GM21717 (cell line): Measurements from ENCODE around the gene PRDM16.

Experiments
- ATAC-seq: cut with Tn5 transposase; IDR thresholded peaks from one replicate; pipeline ENCODE4 v1.9.1; 2021; ENCODE audit warnings: mild to moderate bottlenecking, moderate library complexity; ENCODE audit not compliant: unreplicated experiment

The PRDM16 gene

DNA sequence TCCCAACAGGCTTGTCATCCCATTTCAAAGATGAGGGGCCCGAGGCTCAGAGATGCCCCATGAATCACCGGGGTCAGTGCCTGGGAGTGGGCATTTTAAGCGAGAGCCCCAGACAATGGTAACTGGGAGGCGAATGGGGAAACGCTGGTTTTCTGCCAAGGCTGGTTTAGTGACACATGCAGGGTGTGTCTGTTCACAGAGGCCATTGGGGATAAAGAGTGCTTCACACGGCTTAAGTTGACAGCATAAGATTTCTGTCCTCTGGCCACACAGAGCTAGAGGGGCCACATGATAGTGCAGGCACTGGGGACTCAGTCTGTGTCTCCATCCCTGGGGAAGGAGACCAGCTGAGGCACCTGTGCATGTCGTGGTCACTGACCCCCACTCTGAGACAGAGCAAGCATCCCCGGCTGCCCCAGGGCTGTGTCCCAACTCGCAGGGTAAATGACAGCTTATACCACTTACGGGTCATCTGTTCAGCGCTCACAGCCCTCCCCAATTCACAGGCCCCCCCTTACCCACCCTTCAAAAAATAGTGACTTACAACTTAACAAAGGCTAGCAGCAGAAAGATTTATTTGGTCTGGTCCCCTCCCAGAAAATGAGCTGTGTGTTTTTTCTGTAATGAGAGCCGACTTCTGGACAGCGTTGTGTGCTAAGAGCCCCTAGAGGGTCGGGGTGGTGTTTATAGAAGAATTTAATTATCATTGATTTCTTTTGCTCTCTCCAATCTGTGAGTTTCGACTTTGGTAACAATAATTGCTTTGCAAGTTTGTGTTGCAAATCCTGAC lies 350.6 kb downstream of the PRDM16 start:
- ATAC-seq = no peak

DNA sequence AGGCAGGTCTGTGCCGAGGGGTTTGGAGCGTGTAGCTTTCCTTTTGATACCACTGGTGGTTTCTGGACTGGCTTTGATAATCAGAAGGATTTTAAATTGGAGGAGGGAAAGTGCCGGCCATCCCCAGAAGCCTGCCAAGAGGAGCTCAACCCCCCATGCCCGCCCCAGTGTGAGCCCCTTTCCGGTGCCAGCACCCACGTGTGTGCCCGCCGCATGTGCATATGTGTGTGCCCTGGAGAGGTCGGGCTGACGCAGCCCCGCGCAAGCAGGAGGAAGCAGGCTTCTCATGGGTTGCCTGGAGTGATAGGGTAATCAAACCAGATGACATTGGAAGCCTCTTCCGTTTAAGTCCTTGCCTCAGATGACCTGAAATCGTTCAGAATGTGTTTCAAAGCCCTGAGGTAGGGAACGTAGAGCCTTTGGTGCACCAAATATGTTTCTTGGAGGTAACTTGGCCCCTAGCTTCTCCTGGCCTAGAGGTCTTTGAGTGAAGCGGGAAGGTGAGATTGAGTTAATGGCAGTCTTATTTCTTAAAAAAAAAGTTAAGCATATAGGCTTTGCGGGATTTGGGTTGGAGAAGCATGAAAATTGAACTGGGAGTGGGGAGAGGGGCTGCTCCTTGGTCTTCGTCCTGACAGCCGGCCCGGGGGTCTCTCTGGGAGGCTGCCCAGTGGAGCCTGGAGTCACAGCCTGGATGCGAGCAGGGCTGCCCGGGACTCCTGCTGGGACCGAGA lies 351.4 kb downstream of the PRDM16 start:
- ATAC-seq = no peak

DNA sequence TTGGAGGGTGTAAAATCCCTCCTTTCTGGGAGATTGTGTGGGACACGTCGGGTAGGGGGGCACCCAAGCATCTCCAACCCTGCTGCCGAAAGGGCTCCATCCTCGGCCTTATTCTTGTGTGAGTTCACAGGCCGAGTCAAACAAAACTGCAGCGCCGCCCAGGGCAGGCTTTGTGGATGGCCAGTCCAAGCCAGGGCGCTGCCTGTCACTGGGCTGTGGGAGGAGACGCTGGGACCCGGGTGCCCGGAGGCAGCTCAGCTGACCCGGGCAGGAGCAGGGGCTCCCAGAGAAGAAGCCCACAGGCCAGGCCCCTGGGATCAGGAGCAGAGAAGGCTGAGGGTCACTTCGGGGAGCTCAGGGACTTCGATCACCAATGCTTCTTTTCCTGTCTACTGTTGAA lies 353.6 kb downstream of the PRDM16 start:
- ATAC-seq = no peak

DNA sequence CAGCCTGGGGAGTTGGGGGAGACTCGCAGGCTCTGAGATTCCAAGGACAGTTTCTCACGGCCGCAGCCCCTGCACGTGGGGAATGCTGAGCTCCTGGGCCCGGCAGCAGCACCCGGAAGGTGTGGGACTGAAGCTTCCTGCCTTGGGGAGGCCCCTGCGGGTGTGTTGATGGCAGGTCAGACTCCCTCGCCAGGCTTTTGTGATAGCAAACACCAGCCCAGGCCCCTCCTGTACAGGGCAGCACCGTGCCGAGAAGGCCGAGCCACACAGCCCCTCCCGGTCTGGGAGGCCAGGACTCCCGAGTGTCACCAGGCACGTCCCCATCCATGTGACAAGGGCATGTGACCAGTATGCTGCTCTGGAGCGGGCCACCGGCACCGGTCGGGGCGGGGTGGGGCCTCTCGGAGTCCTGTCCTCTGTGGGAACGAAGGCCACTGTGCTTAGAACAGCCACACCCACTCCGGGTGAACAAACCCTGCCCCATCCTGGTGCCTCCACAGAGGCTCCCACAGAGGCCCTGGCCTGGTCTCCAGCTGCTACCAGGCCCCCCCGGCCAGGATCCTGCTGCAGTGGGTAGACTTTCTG lies 354.3 kb downstream of the PRDM16 start:
- no peak for ATAC-seq

DNA sequence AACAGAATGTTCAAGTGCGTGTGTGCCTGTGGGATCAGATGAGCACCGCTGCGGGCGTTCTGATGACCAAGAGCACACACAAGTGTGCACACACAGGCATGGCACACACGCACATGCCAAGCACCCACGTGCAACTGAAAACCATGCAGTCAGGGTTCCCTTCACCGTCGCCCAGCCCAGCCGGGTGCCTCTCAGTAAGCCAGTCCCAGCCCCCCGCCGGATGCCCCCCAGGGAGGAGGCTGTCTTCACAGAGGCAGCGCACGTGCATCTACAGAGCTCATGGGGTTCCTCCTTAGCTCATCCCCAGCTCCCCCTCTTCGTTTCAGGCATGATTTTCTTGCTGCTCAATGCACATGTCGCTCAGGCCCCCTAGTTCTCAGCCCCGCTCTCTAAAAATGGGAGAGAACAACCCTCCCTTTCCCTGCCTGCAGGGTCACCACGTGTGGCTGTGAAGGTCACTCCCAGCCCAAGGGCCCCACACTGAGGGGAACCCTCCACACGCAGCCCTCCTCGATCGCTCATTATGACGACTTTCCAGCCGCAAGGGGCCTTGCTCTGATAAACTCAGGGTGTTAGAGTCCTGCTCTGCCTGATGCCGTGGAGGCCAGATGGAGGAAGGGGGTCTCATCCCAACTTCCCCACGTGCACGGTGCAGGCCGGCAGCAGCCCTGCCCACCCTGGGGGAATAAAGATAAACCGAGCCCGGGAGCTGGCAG lies 355.1 kb downstream of the PRDM16 start:
- ATAC-seq = no peak

DNA sequence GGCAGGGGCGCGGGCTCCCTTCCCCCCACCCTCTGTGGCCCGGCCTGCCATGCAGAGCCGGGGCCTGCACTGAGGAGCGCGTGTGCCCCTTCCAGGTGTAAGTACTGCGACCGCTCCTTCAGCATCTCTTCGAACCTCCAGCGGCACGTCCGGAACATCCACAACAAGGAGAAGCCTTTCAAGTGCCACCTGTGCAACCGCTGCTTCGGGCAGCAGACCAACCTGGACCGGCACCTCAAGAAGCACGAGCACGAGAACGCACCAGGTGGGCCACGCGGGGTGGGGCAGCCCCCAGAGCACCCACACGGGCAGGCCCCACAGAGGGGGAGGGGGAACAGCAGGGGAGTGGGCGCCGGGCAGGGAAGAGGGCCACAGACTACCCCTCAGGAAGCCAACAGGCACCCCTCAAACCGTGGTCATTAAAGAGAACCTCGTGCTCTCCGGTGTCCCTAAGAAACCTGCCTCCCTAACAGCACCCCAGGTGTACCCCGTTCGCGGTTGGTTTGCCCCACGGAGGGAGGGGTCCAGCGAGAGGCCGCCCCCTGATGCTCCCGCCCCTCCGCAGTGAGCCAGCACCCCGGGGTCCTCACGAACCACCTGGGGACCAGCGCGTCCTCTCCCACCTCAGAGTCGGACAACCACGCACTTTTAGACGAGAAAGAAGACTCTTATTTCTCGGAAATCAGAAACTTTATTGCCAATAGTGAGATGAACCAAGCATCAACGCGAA lies 356.6 kb downstream of the PRDM16 start:
- no peak for ATAC-seq

DNA sequence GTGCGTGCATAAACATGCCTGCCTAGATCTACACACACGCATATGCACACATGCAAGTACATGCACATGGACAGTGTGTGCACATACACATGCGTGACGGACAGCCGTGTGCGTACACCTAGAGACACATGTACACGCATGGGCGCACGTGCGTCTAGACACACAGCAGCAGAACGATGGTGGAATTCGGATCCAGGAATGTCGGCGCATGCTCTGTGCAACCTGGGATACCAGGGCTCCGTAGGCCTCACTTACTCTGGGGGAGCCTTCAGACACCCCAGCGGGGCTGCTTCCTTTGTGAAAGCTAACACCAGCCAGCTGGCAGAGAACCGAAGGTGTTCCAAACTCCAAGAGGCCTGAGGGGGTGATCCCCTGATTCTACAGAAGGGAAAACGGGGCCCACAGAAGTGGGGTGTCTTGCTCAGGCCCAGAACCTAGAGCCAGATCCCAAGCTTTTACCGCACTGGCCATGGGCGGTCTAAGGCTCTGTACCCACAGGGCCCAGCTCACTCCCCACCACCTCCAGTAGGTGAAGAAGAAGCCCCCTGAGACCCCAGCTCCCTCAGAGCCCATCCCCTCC lies 358.0 kb downstream of the PRDM16 start:
- ATAC-seq = no peak

DNA sequence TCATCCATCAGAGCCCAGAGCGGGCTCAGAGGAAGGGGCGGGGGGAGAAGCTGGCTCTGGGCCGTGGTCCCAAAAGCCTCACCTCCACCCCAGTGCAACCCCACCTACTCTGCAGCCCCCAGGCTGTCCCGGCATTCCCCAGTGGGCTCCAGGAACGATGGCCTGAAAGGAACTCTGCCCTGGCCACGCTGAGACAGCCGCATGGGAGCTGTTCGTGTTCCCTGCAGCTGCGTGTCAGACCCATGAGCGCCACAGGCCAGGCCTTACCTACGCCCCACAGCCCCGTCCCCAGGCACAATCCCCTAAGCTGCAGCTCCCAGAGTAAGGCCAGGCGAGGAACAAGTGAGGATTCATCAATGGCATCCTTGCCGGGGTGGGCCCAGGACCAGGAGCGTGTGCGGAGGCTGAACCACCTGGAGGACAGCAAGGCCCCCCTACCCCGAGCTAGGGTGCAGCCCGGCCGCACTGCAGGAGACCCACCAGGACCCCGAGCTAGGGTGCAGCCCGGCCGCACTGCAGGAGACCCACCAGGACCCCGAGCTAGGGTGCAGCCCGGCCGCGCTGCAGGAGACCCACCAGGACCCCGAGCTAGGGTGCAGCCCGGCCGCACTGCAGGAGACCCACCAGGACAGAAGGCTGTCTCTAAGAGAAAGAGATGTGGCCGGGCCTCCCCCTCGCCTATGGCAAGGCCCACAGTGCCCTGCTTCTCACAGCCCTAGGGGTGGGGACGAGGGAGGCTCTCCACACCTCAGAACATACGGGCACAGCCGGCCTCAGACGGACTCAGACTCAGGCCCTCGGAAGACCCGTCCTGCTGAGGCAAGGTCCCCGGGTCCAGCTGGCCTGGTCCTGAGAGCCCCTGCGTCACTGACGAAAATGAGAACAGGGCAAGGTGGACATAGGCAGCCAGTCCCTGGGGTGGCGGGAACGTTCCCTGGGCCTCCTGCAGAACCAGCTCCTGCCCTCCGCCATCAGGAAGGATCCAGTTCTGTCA lies 359.0 kb downstream of the PRDM16 start:
- no peak for ATAC-seq

DNA sequence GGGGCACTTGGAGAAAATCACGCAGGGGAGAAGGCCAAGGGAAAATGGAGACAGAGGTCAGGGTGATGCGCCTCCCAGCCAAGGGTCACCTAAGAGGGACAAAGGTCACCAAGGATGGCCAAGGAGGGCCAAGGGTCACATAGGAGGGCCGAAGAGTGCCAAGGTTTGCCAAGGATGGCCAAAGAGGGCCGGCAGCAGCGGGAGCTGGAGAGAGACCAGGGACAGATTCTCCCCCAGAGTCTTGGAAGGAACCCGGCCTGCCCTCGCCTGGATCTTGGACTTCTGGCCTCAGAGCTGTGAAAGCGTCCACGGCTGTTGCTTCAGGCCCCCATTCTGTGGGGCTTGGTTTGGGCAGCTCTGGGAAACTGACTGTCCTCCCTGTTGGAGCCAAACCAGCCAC lies 359.9 kb downstream of the PRDM16 start:
- no peak for ATAC-seq

DNA sequence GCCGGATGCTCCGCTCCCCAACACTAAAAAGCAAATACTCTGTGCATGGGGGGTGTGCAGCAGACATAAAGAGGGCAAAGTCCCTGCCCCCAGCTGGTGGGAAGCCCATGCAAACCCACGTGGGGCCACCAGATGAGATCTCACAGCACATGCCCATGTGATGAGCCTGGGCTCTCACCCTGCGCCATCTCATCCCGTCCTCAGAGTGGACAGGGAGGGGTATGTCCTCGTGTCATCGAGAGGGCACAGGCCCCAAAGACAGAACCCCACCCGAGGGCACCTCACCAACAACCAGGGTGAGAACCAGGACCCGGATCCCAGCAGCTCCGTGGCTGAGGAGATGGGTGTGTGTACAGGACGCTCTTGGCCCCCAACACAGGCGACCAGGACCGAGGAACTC lies 360.3 kb downstream of the PRDM16 start:
- ATAC-seq = no peak

DNA sequence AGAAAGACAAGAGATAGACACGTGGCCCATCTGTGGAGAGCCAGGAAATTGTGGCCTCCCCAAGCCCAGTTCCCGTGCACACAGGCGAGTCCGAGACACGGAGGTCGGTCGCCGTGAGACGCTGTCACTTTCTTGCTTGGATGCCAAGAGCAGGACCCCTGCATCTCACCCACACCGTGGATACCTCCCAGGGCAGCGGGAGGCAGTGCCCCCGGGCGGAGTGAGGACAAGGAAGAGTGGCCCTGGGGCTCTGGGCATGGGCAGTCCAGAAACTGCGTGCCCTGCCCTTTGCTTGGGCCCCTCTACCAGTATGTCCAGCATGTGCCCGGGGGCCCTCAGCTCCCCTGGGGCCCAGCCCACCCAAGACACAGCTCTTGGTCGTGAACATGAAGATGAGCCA lies 360.8 kb downstream of the PRDM16 start:
- no peak for ATAC-seq

DNA sequence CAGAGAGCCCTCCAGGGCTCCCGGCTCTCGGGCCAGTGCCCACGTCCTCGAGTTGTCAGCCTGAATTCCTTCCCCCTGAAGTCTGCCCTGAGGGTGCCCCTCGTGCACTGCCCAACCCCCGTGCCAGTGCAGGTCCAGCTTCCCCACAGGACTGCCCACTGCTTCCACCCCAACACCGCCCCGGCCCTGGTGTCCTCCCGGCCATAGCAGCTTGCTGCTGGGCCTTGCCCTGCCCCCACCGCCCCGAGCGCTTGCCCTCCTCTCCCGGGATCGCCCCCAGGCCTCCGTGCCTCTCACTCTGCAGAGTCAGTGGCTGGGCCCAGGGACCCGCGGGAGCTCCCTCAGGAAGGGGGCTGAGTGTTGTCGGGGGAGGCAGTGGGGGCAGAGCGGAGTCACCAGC lies 361.4 kb downstream of the PRDM16 start:
- ATAC-seq = no peak

DNA sequence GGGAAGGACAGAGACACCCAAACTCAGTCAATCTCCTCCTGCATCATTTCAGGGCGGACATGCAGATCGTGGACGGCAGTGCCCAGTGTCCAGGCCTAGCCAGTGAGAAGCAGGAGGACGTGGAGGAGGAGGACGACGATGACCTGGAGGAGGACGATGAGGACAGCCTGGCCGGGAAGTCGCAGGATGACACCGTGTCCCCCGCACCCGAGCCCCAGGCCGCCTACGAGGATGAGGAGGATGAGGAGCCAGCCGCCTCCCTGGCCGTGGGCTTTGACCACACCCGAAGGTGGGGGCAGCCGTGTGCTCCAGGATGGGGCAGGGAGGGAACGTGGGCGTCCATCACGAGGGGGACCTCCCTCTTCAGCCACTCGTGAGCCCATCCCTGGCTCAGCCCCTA lies 361.8 kb downstream of the PRDM16 start:
- ATAC-seq = no peak

DNA sequence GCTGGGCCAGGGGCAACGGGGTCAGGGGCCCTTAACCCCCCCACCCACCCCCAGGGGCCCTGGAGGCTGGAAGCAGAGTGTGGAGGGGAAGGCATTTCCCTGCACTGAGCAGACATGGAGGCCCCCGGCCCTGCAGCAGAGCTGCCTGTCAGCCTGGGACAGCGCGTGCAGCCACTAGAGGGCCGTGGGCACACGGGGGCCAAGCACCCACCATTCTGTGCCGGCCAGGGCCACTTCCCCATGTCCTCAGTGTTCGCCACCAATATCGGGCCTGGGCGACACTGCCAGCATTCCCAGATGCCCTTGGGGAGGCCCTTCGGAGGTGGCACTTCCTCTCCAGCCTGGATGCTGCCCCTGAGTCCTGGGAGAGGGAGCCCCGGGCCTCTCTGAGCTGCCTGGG lies 362.3 kb downstream of the PRDM16 start:
- ATAC-seq = no peak

DNA sequence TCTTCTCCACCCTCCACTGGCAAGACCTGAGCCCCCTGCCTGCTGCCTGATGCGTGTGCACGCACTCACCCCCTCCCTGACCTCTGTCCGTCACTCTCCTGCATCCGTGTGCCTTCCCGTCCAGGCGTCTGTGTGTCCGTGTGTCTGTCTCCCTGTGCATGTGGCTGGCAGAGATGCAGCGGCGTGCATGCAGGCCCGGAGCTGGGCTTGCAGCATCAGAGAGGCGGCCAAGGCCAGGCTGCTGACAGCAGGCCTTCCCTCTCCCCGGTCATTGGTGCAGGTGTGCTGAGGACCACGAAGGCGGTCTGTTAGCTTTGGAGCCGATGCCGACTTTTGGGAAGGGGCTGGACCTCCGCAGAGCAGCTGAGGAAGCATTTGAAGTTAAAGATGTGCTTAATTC lies 362.7 kb downstream of the PRDM16 start:
- no peak for ATAC-seq

DNA sequence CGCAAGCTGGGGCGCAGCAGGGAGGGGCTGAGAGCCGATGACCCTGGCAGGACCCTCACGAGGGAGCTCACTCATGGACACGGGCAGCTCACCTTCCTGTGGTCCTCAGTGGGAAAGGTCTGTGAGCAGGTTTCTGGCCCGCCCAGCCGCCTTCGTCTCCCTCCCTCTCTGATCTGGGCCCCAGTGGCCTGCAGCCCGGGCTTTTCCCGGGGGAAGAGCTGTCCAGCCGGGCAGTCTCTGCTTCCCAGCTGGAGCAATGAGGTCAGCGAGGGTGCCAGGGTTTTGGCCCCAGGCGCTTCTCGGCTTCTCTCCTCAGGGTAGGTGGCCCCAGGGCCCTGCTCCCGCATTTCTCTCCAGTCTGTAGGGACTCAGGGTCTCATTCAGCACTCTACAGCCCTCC lies 363.3 kb downstream of the PRDM16 start:
- no peak for ATAC-seq

DNA sequence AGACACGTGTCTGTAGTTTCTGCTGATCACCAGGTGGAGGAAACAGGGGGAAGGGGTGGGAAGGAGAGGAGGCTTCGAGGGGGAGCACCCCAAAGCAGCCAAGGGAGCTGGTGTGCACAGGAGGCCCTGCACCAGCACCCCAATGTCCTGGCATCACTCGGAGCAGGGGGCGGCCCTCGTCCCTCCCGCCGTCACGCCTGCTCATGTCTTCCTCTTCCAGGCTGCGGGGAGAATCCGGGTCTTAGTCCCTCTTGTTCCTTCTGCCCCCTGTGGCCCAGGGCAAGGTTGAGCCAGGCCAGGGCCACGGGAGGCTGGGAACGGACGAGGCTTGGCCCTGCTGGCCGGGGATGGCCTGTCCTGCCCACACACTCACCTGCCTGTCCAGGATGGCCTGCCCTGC lies 364.1 kb downstream of the PRDM16 start:
- ATAC-seq = no peak

DNA sequence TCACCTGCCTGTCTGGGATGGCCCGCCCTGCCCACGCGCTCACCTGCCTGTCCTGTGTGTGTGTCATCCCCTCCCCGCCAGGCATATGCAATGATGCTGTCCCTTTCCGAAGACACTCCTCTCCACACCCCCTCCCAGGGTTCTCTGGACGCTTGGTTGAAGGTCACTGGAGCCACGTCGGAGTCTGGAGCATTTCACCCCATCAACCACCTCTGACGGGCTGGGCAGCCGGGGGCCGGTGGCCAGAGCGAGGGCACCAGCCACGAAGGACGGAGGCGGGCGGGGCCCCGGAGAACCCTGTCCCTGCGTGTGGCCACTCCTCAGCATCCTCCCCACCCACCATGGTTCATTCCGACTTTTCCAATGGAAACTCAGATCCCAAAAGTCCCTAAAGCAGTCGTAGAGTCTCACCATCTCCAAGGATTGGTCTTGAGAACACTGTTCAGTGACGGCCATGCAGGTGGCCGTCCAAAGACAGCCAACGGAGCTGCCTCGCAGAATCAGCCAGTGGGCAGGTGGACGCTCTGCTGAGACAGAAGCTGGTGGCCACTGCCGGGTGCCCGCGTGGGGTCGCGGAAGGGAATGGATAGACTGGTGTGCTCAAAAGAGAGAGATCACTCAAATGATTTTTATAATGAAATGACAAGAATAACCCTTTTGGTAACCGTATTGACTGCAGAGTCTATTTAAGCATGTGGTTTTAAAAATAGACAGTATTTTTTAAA lies 364.8 kb downstream of the PRDM16 start:
- ATAC-seq = no peak
